H9 (cell line): ENCODE data around the gene KCTD12. TPM values are rescaled to one million over a fixed set of nuclear protein-coding genes. Genes with fewer than 3 reads are reported as not detected.

Experiments
- DNase-seq: peaks from one replicate; pipeline ENCODE4 v3.0.0-alpha.2; 2017
- H2AFZ ChIP-seq: one replicate; pipeline ENCODE4 v1.6.1; 2013; ENCODE audit warnings: mild to moderate bottlenecking, low read length, control low read depth, moderate library complexity
- H2AK5ac ChIP-seq: 2 replicates; pipeline ENCODE4 v1.6.1; 2013; ENCODE audit warnings: low read length, control low read depth, mixed read lengths; ENCODE audit not compliant: insufficient read length
- H2BK120ac ChIP-seq: one replicate; pipeline ENCODE4 v1.6.1; 2013; ENCODE audit warnings: low read depth, mild to moderate bottlenecking, low read length, control low read depth, inconsistent platforms; ENCODE audit not compliant: poor library complexity, severe bottlenecking
- H2BK12ac ChIP-seq: 2 replicates; pipeline ENCODE4 v1.6.1; 2013; ENCODE audit warnings: low read length, control low read depth, mixed read lengths, low read depth; ENCODE audit not compliant: insufficient read length
- H2BK15ac ChIP-seq: 2 replicates; pipeline ENCODE4 v1.6.1; 2013; ENCODE audit warnings: low read depth, low read length, control low read depth
- H2BK20ac ChIP-seq: one replicate; pipeline ENCODE4 v1.6.1; 2013; ENCODE audit warnings: low read depth, mild to moderate bottlenecking, low read length, control low read depth, inconsistent platforms; ENCODE audit not compliant: poor library complexity, severe bottlenecking
- H2BK5ac ChIP-seq: 2 replicates; pipeline ENCODE4 v1.6.1; 2013; ENCODE audit warnings: low read length, control low read depth, mixed read lengths; ENCODE audit not compliant: insufficient read length
- H3K14ac ChIP-seq: 2 replicates; pipeline ENCODE4 v1.6.1; 2013; ENCODE audit warnings: low read length, control low read depth; ENCODE audit not compliant: insufficient read depth
- H3K18ac ChIP-seq: 2 replicates; pipeline ENCODE4 v1.6.1; 2013; ENCODE audit warnings: low read depth, mild to moderate bottlenecking, mixed read lengths, low read length, control low read depth; ENCODE audit not compliant: insufficient read length
- H3K23ac ChIP-seq: 2 replicates; pipeline ENCODE4 v1.6.1; 2013; ENCODE audit warnings: low read length, control low read depth, mixed read lengths, low read depth; ENCODE audit not compliant: insufficient read length
- H3K23me2 ChIP-seq: 2 replicates; pipeline ENCODE4 v1.6.1; 2013; ENCODE audit warnings: low read depth, mild to moderate bottlenecking, mixed read lengths, low read length, control low read depth; ENCODE audit not compliant: insufficient read length, poor library complexity, severe bottlenecking
- H3K27ac ChIP-seq: 2 replicates; pipeline ENCODE4 v1.5.1; 2013; ENCODE audit warnings: low read length, control low read depth, mixed read lengths, low read depth; ENCODE audit not compliant: insufficient read length
- H3K27me3 ChIP-seq: 2 replicates; pipeline ENCODE4 v1.6.1; 2013; ENCODE audit warnings: low read length, control low read depth, inconsistent platforms; ENCODE audit not compliant: insufficient read depth
- H3K4ac ChIP-seq: 2 replicates; pipeline ENCODE4 v1.6.1; 2013; ENCODE audit warnings: low read depth, mild to moderate bottlenecking, control low read depth, inconsistent platforms, low read length, moderate library complexity
- H3K4me1 ChIP-seq: 2 replicates; pipeline ENCODE4 v1.6.1; 2013; ENCODE audit warnings: low read length, control low read depth, inconsistent platforms; ENCODE audit not compliant: insufficient read depth
- H3K4me2 ChIP-seq: 2 replicates; pipeline ENCODE4 v1.6.1; 2013; ENCODE audit warnings: low read length, control low read depth, mixed read lengths; ENCODE audit not compliant: insufficient read length, insufficient read depth
- H3K56ac ChIP-seq: 2 replicates; pipeline ENCODE4 v1.6.1; 2013; ENCODE audit warnings: low read depth, mild to moderate bottlenecking, mixed read lengths, low read length, control low read depth; ENCODE audit not compliant: insufficient read length
- H3K79me1 ChIP-seq: 2 replicates; pipeline ENCODE4 v1.6.1; 2013; ENCODE audit warnings: low read depth, mild to moderate bottlenecking, moderate library complexity, low read length, control low read depth, inconsistent platforms; ENCODE audit not compliant: insufficient read depth, poor library complexity, severe bottlenecking
- H3K79me2 ChIP-seq: 2 replicates; pipeline ENCODE4 v1.6.1; 2013; ENCODE audit warnings: low read length, control low read depth, inconsistent platforms; ENCODE audit not compliant: insufficient read depth
- H3K9ac ChIP-seq: 2 replicates; pipeline ENCODE4 v1.6.1; 2013; ENCODE audit warnings: low read length, control low read depth, mixed read lengths; ENCODE audit not compliant: insufficient read length; ENCODE audit errors: extremely low read depth
- H3K9me3 ChIP-seq: one replicate; pipeline ENCODE4 v1.6.1; 2013; ENCODE audit warnings: low read depth, low read length, inconsistent platforms; ENCODE audit not compliant: control insufficient read depth
- H3T11ph ChIP-seq: one replicate; pipeline ENCODE4 v1.6.1; 2013; ENCODE audit warnings: mild to moderate bottlenecking, low read length, control low read depth, inconsistent platforms
- H4K20me1 ChIP-seq: one replicate; pipeline ENCODE4 v1.6.1; 2013; ENCODE audit not compliant: control insufficient read depth, insufficient read length, insufficient read depth
- H4K5ac ChIP-seq: 2 replicates; pipeline ENCODE4 v1.6.1; 2013; ENCODE audit warnings: low read depth, mild to moderate bottlenecking, mixed read lengths, low read length, control low read depth; ENCODE audit not compliant: insufficient read length
- H4K8ac ChIP-seq: replicated peaks from 2 replicates; pipeline ENCODE4 v1.6.1; 2013; ENCODE audit warnings: low read length, control low read depth, mixed read lengths, low read depth; ENCODE audit not compliant: insufficient read length
- H4K91ac ChIP-seq: 2 replicates; pipeline ENCODE4 v1.6.1; 2013; ENCODE audit warnings: low read depth, mild to moderate bottlenecking, moderate library complexity, mixed read lengths, low read length, control low read depth; ENCODE audit not compliant: insufficient read length
- H3K27ac Mint-ChIP-seq, 3 experiments: 2 replicates in 2 of 3; 3 replicates in 1 of 3; pipeline ENCODE4 v1.8.0; 2020 to 2021; ENCODE audit warnings: mixed read lengths in 3 of 3, mild to moderate bottlenecking in 1 of 3, moderate library complexity in 1 of 3
- H3K27me3 Mint-ChIP-seq: 2 replicates; pipeline ENCODE4 v1.8.0; 2021; ENCODE audit warnings: low read depth, mild to moderate bottlenecking, moderate library complexity, mixed read lengths
- H3K36me3 Mint-ChIP-seq, 3 experiments: 2 replicates in 2 of 3; 3 replicates in 1 of 3; pipeline ENCODE4 v1.8.0; 2020 to 2021; ENCODE audit warnings: low read depth in 3 of 3, mixed read lengths in 3 of 3; ENCODE audit not compliant: insufficient read depth in 1 of 3
- H3K4me1 Mint-ChIP-seq, 2 experiments: 2 replicates each; pipeline ENCODE4 v1.8.0; 2020; ENCODE audit warnings: mixed read lengths in 2 of 2
- H3K4me3 Mint-ChIP-seq, 2 experiments: 2 replicates in 1 of 2; 3 replicates in 1 of 2; pipeline ENCODE4 v1.8.0; 2020 to 2021; ENCODE audit warnings: mild to moderate bottlenecking in 2 of 2, mixed read lengths in 2 of 2, moderate library complexity in 1 of 2
- H3K9me3 Mint-ChIP-seq, 2 experiments: 2 replicates in 1 of 2; 3 replicates in 1 of 2; pipeline ENCODE4 v1.8.0; 2020; ENCODE audit warnings: mild to moderate bottlenecking in 2 of 2, mixed read lengths in 2 of 2, moderate library complexity in 1 of 2
- CTCF ChIP-seq: fragments of 200-600 bp; sonication (generic); conservative IDR thresholded peaks from 3 replicates; pipeline ENCODE4 v1.8.0; 2021; ENCODE audit warnings: antibody characterized with exemption, mild to moderate bottlenecking
- WGBS: extraction: QIAGEN DNeasy Blood & Tissue Kit; methylation state at CpG from one replicate; pipeline ENCODE4 v1.1.7; 2013; ENCODE audit warnings: missing lambda C conversion rate, low lambda C conversion rate, mixed read lengths; ENCODE audit not compliant: insufficient read length; ENCODE audit errors: extremely low coverage; 5-methylcytosine and 5-hydroxymethylcytosine counted together
- total RNA-seq: library from RNA; stranded (reverse); gene quantifications from 2 replicates; pipeline ENCODE4 v1.2.1, GENCODE V29; 2021

KCTD12 gene
- total RNA-seq, 1 experiment from 2014 or later = 3.4 TPM

GRCh38 chr13:76836311-76836710 is 49.9 kb downstream of the KCTD12 start:
- H2AK5ac ChIP-seq = no peak overlapping the region
- no peak overlapping the region for H4K91ac ChIP-seq

More at GRCh38 chr13:76836311-76836710, 49.9 kb downstream of the KCTD12 start:
- no peak for TF ChIP-seq CTCF
- Histone ChIP-seq H3K9ac (no peak overlapping the region), H3K4me1 (no peaks in the 10 kb centered on the region), H4K8ac (no peak overlapping the region), H3K23me2 (no peaks in the 10 kb centered on the region), H2BK12ac (no peak overlapping the region), H4K5ac (no peak overlapping the region), H3K18ac (no peak overlapping the region), H3K4ac (no peak overlapping the region), H3K56ac (no peak overlapping the region), H3K79me2 (no peaks in the 10 kb centered on the region), H3K27ac (no peak overlapping the region), H3K9me3 (no peaks in the 10 kb centered on the region), H3K79me1 (no peaks in the 10 kb centered on the region), H2BK5ac (no peak overlapping the region), H2BK20ac (no peak overlapping the region), H2AFZ (no peak overlapping the region), H3K23ac (no peak overlapping the region), H3K27me3 (no peaks in the 10 kb centered on the region), H2BK15ac (no peak overlapping the region), H3K14ac (no peak overlapping the region), H3T11ph (no peak overlapping the region), H3K4me2 (no peak overlapping the region), H2BK120ac (no peak overlapping the region), H4K20me1 (no peaks in the 10 kb centered on the region)
- H3K36me3 Mint-ChIP-seq = no peaks in the 10 kb centered on the region
- DNase-seq = no peak
- H3K27me3 Mint-ChIP-seq = no peaks in the 10 kb centered on the region
- H3K4me3 Mint-ChIP-seq = no peak overlapping the region
- H3K4me1 Mint-ChIP-seq = no peaks in the 10 kb centered on the region
- no peak overlapping the region for H3K27ac Mint-ChIP-seq
- H3K9me3 Mint-ChIP-seq = no peaks in the 10 kb centered on the region
- whole genome bisulfite sequencing = no CpG with 5 or more reads among the region's 1 CpG
